Skin epidermis (tissue), 12 donors: ENCODE results near the gene TNK2.
A peak's percentile ranks its signal among the peaks of the same experiment; 100 is the strongest.

Source experiments
- H3K27ac ChIP-seq, 21 experiments: fragments of 200-600 bp; sonication (generic) in 11 of 21; one replicate each; pipeline ENCODE4 v1.5.0; 2020; ENCODE audit warnings: mild to moderate bottlenecking in 3 of 21, inconsistent platforms in 2 of 21, moderate library complexity in 2 of 21
- H3K4me3 ChIP-seq, 7 experiments: fragments of 200-600 bp; sonication (generic) in 2 of 7; one replicate each; pipeline ENCODE4 v1.5.0; 2020; ENCODE audit warnings: inconsistent platforms in 2 of 7, mild to moderate bottlenecking in 2 of 7, moderate library complexity in 1 of 7

The TNK2 gene

DNA sequence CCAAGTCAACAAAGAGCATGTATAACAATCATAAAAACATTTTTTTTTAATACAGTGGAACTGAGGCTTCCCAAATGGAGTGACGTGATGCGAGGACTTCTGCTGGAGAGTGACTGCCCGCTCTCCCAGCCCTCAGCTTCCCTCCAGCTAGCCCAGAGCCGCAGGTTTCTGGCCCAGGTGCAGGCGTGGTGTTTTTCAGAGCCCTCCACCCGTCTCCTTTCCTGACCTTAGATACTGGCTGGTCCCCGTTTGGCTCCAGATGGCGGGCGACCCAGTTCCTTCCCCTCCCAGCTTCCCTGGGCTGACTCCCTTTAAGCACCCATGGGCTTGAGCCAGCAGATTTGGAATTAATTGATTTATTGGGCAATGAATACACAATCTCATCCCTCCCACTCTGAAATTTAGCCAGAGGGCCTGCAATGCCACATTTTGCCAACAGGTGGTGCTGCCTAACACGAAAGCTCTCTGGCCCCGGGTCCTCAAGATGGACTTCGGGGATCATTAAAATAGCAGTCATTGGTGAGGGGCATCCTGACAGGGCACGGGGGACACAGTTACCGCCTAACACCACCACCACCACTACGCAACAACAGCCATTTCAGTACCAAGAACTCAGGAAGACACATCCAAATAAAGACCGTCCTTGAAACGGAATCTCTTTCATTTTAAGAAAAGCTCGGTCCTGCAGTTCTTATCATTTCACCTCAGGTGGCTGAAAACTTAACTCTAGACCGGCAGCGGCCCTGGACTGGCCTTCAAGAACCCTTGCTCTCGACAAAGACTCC is 49.1 kb downstream of the TNK2 start:
- Histone ChIP-seq H3K27ac (peak overlapping the region in 2 of 21 experiments; percentile 30 to 63), H3K4me3 (no peak overlapping the region)

DNA sequence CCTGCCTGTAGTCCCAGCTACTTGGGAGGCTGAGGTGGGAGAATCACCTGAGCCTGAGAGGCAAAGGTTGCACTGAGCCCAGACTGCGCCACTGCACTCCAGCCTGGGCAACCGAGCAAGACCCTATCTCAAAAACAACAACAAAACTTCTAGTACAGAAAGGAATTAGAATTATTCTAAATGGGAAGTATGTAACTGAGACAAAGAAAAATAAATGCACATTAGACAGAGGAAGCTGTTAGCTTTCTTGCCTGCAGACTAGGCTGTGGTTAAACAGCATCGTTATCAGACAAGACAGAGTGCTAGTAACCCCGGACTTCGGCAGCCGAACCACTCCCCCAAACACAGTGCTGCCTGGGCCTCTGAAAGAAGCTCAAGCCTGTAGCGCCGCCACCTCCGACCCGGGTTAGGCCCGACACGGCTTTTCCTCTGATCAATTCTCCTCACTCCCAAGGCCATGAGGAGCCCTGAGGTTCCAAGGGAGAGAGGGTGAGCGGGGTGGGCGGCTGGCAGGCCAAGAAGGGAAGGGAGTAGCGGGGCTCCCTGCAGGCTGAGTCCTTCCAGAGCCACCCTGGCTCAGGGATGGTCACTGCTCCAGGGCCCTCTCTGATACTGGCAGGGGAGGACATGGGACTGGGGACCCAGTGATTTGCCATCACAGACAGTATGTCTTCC is 51.8 kb downstream of the TNK2 start:
- no peak overlapping the region for H3K4me3 ChIP-seq
- H3K27ac ChIP-seq = no peak overlapping the region

GRCh38 chr3:195855471-195856409 is 52.6 kb downstream of the TNK2 start:
- H3K4me3 ChIP-seq = no peak overlapping the region
- H3K27ac ChIP-seq = no peak overlapping the region

DNA sequence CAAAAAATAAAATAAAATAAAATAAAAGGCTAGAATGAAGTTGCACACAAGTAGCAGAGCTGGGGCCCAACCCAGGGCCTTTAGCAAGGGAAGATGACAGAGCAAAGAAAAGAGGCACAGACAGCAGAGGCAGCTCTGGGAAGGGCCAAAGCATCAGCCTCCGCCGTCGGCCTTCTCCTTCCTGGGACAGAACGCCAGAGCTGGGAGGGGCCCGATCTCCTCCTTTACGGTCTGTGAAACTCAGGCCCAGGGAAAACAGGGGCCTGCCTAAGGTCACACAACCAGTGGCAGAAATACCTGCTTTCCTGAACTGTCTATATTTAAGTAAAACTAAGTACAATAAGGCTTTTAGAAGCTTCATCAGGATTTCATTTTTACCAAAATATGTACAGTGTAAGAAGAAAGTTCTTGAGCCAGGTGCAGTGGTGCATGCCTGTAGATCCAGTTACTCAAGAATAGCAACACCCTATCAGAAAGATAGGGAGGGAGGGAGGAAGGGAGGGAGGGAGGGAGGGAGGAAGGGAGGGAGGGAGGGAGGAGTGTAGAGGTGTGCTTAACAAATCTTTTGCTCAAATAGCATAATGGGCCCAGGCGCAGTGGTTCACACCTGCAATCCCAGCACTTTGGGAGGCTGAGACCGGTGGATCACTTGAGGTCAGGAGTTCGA is 53.6 kb downstream of the TNK2 start:
- Histone ChIP-seq H3K4me3 (no peak overlapping the region), H3K27ac (peak overlapping the region in 1 of 21 experiments; percentile 49)

GRCh38 chr3:195853996-195854395 is 54.4 kb downstream of the TNK2 start:
- Histone ChIP-seq H3K27ac (no peak overlapping the region), H3K4me3 (no peak overlapping the region)

GRCh38 chr3:195853036-195853435 is 55.3 kb downstream of the TNK2 start:
- no peak overlapping the region for H3K4me3 ChIP-seq
- H3K27ac ChIP-seq = no peak overlapping the region

DNA sequence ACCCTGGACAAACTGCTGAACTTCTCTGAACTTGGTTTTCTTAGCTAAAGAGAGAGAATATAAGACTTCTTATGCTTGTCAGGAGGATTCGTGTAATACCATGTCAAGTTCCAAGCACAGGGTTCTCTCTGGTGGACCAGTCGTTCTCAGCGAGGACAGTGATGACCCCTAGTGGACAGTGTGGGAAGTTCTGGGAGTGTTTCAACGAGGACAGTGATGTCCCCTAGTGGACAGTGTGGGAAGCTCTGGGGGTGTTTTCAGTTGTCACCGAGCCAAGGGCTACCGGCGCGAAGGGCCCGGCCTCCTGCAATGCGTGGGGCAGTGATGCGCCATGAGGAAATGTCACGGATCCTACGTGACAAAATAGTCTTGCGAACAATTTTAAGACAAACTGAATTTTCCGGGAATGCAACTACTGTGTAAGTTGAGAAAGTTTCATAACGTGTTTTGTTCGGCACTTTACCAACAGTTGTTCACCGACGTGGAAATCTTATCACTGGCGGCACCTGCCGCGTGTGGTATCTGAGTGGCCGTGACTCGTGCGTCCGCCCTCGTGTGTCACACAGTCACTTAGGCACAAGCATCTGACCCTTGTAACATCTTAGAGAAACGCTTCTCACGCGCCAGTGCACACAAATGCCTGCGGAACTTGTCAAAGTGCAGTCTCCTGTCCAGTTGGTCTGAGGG is 57.4 kb downstream of the TNK2 start:
- H3K4me3 ChIP-seq = no peak overlapping the region

GRCh38 chr3:195849322-195850074 is 58.9 kb downstream of the TNK2 start:
- Histone ChIP-seq H3K4me3 (no peak overlapping the region), H3K27ac (no peak overlapping the region)

More for the DNA sequence above, 57.4 kb downstream of the TNK2 start:
- no peak overlapping the region for H3K27ac ChIP-seq

- no peak overlapping the region for H3K4me3 ChIP-seq
- no peak overlapping the region for H3K27ac ChIP-seq
These were observed 61.0 kb downstream of the TNK2 start for GRCh38 chr3:195847055-195847950.

DNA sequence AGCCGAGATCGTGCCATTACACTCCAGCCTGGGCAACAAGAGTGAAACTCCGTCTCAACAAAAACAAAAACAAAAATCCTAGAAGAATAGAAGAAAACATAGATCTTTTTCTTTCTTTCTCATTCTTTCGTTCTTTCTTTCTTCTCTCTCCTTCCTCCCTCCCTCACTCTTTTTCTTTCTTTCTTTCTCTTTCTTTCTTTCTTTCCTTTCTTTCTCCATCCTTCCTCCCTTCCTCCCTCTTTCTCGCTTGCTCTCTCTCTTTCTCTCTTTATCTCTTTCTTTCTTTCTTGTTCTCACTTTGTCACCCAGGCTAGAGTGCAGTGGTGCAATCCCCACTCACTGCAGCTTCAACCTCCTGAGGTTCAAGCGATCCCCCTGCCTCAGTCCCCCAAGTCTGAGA is 62.9 kb downstream of the TNK2 start:
- H3K27ac ChIP-seq = no peak overlapping the region
- H3K4me3 ChIP-seq = no peak overlapping the region

DNA sequence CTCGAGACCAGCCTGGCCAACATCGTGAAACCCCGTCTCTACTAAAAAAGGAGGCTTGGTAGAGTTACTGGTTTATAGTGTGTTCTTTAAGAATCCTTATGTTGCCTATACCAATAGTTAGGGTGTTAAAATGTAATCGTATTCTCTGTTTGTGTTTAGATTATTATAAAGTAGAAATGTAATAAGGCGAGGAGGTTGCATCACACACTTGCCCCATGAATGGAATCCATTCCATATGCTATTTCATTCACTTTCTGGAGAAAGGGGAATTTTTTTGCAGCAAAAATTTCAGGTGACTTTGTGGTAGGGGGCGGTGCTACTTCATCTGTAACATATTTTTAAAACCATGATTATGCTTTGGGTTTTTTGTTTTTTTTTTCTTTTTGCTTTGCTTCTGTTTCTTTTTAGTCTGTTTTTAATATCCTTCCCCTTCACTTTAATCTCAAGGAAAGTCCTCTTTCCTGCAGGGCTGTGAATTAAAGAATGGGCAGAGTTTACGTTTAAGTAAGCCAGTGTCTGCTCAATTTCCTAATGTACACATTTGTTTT is 63.6 kb downstream of the TNK2 start:
- no peak overlapping the region for H3K27ac ChIP-seq
- H3K4me3 ChIP-seq = no peak overlapping the region

- no peak overlapping the region for H3K4me3 ChIP-seq
- H3K27ac ChIP-seq = no peak overlapping the region
These were observed 68.9 kb downstream of the TNK2 start for GRCh38 chr3:195839260-195840010.

GRCh38 chr3:195838714-195839113 is 69.6 kb downstream of the TNK2 start:
- Histone ChIP-seq H3K4me3 (no peak overlapping the region), H3K27ac (no peak overlapping the region)

DNA sequence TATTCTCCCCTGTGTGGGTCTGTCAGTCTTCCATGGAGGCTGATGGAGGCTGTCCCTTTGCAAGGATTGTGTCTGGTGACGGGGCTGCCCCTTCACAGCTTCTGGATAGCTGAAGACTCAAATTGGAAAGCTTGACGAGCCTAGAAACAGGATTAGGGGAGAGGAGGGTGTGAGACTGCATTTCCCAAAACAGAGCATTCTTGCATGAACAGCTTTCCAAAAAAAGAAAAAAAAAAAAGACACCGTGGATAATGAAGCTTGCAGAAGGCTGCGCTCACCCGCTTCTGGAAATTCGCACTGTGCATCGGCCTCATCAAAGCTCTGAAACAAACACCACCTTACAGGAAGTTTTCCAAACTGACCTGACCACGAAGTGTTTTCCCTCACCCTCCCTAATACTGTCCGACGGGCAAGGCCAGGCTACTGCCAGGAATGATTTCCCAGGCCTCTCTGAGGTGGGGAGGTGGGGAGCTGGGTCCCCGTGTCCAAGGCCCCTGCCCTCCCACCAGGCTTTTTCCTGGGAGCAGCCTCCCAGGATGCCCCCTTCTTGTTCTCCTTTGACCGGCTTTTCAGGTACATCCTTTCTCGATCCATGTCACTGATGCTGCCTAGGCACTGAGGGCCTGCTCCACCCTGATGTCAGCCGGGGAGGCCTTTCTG is 71.7 kb downstream of the TNK2 start:
- no peak overlapping the region for H3K27ac ChIP-seq
- no peak overlapping the region for H3K4me3 ChIP-seq

GRCh38 chr3:195835791-195836190 is 72.6 kb downstream of the TNK2 start:
- no peak overlapping the region for H3K4me3 ChIP-seq

More at GRCh38 chr3:195835791-195836190, 72.6 kb downstream of the TNK2 start:
- H3K27ac ChIP-seq = no peak overlapping the region
